ENCODE measurements around the gene PITPNM3.

GRCh38 chr17:6603744-6604325 is 47.5 kb upstream of the PITPNM3 start:
- TF ChIP-seq CTCF (IDR thresholded peaks at IDR 0.05) (no peak), POLR2AphosphoS5 (IDR thresholded peaks at IDR 0.05) (no peak), POLR2A (IDR thresholded peaks at IDR 0.05) (no peak)
